Right renal cortex interstitium (tissue), 3 donors: ENCODE data around the gene CHRM4. TPM values are rescaled to one million over a fixed set of nuclear protein-coding genes. Genes with fewer than 3 reads are reported as not detected.
"Not testable (repeated sequence)": the region's sequence is repeated elsewhere in the genome, so short reads cannot be mapped to it uniquely, and the experiment has no call there.

Source experiments
- DNase-seq, 3 donors: peaks; one replicate each; pipeline ENCODE4 v3.0.0-alpha.2; 2013; ENCODE audit warnings: low read depth in 3 of 3, low spot score in 2 of 3
- polyA plus RNA-seq, 3 donors: library from polyadenylated mRNA; unstranded; fragments of 120-200 nt; gene quantifications; one replicate each; pipeline ENCODE4 v1.2.1, GENCODE V29; 2013; ENCODE audit not compliant: insufficient read length in 3 of 3

CHRM4 gene
- polyA plus RNA-seq, 3 donors = 0.08 to 0.21 (median 0.14) TPM

DNA sequence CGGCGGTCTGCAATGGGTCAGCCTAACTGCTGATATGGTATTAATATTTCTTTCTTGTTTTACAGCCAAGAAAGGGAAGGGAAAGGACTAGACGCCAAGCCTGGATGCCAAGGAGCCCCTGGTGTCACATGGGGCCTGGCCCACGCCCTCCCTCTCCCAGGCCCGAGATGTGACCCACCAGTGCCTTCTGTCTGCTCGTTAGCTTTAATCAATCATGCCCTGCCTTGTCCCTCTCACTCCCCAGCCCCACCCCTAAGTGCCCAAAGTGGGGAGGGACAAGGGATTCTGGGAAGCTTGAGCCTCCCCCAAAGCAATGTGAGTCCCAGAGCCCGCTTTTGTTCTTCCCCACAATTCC, 8.2 kb downstream of the CHRM4 start:
- DNase-seq = no peak

DNA sequence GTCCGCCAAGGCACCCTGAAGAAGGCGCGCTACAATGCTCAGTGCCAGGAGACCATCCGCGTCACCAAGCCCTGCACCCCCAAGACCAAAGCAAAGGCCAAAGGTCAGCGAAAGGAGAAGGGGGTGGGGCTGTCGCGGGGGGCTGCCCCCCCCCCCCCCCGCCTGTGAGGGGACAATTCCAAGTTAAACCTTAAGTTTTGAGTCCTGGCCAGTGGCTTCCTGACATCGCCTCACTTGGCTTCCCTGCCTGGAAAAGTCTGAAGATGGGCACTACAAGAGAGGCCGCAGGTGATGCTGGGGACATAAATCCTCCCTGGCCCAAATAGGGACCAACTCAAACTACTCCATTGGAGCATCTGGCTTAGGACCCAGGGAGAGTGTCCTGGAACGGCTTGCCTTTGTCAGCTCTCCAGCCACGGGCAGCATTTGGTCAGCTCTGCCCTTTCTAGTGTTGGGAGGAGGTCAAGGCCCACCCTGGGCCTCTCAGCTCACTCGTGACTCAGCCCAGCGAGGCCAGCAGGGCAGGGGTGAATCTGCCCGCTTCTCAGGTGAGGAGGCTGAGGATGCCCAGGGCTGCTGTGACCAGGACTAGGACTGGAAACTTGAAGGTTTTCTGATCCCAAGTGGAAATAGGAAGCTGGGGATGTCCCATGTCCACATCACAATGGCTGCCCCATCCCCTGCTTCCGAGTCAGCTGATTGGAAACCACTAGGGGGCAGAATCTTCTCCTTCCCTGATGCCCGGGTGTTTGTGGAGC, 8.8 kb downstream of the CHRM4 start:
- no peak for DNase-seq

DNA sequence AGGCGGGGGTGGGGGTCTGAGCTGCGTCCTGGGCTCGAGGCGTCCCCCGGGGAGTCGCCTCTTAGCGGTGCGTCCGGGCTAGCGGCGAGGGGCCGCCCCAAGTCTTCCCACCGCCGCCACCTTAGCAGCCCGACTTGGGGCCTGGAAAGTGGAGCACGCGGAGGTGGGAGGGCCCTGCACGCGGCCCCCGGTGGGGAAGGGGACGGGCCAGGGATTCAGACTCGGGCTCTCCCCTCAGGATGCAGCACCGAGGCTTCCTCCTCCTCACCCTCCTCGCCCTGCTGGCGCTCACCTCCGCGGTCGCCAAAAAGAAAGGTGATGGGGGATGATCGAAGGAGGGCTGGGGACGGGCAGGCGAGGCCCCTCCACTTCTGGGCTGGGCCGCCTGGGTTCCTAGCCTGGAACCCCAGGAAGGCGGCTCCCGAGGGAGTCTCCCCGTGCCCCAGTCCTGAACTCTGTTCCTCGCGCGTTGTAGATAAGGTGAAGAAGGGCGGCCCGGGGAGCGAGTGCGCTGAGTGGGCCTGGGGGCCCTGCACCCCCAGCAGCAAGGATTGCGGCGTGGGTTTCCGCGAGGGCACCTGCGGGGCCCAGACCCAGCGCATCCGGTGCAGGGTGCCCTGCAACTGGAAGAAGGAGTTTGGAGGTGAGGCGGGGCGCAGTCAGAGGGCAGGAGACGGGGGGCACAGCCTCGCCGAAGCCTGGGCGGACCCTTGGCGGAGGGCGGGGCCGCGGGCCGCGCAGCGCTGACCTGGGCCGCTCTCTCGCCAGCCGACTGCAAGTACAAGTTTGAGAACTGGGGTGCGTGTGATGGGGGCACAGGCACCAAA, 9.5 kb downstream of the CHRM4 start:
- no peak for DNase-seq

DNA sequence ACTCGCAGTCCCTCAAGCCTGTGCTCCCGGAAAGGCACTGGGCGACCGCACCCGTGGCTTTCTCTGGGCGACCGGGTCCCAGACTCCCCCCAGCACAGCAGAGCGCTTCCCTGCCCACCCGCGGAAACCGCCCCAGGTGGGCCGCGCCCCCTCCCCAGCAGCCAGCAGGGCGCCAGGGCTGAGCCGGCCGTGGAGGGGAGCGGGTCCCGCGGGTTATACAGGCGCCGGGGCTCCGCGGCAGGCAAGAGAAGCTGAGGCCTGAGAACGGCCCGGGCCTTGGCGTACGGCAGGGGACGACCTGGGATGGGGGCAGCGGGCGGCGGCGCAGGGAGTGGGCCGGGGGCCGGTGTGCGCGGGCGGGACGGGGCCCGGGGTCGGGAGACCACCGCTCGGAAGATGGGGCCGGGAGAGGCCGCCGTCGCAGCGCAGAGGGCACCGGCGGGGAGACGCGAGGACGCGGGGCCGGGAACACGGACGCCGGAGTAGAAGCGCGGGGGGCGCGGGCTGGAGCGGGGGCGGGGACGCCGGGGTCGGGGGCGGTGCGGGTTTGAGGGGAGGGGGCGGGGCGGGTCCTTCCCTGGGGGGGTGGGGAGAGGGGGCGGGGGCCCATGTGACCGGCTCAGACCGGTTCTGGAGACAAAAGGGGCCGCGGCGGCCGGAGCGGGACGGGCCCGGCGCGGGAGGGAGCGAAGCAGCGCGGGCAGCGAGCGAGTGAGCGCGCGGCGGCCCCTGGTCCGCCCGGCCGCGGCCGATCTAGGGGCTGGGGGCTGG, 10.3 kb downstream of the CHRM4 start, which contains the start of gene MDK:
TSS of gene MDK (plus strand) at position 622 of the 771 bp plus-strand sequence. CDS start 389 bp downstream, outside the sequence.
- DNase-seq = no peak

DNA sequence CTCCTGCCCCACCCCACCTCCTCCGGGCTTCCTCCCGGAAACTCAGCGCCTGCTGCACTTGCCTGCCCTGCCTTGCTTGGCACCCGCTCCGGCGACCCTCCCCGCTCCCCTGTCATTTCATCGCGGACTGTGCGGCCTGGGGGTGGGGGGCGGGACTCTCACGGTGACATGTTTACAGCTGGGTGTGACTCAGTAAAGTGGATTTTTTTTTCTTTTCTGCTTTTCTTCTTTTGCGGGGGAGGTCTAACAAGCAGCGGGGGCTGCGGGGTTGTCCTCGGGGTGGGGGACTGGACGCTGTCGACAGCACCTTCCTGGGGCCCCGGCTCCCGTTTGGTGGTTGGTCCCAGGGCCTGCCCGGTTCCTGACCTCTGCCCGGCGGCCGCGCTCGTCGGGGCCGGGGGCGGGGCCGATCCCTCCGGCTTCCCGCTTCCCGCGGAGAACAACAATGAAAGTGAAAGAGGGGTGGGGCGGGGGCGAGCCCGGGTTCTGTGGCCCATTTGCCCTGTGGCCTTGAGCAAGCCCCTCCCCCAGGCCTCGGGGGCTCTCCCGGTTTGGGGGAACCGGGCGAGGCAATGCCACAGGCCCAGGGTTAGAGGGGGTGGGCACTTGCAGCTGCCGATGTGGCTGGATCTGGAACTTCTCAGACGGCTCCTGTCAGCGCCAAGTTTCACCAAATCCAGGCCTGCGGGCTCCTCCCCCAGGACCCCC, 11.1 kb downstream of the CHRM4 start:
- DNase-seq = no peak

DNA sequence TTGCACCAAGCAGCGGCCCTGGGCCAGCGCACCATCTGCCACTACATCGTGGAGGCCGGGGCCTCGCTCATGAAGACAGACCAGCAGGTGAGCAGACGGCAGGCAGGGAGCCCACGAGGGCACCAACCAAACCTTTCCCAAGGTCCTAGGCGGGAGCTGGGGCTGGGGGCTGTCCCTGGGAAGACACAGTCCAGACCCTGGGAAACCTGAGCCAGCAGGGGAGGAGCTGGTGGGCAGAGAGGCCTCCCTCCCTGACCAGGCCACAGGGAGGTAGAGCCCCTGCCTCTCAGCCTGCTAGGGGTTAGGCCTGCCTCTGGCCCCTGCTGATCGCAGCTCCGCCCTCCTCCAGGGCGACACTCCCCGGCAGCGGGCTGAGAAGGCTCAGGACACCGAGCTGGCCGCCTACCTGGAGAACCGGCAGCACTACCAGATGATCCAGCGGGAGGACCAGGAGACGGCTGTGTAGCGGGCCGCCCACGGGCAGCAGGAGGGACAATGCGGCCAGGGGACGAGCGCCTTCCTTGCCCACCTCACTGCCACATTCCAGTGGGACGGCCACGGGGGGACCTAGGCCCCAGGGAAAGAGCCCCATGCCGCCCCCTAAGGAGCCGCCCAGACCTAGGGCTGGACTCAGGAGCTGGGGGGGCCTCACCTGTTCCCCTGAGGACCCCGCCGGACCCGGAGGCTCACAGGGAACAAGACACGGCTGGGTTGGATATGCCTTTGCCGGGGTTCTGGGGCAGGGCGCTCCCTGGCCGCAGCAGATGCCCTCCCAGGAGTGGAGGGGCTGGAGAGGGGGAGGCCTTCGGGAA, 11.9 kb downstream of the CHRM4 start:
- peak in 1 of 3 donors; percentile 78 for DNase-seq

DNA sequence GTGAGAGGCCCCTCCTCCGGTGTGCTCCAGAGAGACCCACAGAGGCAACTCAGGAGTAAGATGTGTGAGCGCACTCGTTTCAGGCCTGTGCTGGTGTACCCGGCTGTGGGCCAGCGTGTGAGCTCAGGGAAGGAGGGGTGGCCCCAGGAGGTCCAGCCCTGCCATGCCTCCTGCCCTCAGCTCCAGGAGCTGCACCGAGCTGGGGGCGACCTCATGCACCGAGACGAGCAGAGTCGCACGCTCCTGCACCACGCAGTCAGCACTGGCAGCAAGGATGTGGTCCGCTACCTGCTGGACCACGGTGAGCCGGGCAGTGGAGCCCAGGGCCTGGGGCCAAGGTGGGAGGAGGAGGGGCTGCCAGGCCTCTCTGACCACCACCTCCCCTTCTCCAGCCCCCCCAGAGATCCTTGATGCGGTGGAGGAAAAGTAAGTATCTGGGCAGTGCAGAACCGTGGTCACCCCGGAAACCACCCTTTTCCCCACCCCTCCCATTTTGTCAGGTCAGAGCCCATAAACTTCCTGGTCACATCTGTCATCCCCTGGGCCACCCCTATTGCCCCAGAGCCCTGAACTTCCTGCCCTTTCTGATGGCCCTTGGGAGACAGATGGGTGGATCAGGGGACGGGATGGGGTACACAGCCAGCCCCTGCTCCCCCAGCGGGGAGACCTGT, 12.6 kb downstream of the CHRM4 start:
- DNase-seq = no peak

DNA sequence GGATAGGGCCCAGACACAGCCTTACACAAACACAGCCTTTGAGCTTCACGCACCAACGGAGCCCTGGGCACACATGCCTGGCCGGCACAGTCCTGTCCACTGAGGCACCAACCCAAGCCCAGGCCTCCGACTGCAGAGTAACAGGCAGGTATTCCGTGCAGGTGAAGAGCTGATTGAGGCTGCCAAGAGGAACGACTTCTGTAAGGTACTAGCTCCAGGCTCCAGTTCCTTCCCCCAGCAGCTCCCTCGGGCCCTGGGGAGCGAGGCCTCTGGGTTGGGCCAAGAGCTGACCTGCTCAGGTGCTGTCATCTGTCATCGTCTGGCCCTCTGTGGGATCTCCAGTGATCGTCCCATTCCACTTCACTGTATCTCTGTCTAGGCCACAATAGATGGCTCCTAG, 13.3 kb downstream of the CHRM4 start:
- no peak for DNase-seq

DNA sequence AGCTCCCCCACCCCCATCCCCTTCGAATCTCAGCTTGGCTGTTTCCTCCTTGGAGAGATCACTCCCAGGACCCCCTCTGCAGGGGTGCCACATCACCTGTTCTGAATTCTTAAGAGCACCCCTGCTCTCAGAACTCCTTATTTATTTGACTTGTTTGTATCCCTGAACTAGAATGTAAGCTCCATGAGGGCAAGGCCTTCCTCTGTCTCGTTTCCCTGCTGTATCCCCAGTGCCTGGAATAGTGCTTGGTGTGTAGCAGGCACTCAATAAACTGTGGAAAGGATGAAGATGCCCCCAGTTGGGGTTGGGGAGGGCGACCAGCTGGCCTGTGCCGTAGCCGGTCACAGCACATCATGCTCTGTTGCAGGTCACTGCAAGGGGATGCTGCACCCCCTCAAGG, 13.7 kb downstream of the CHRM4 start:
- DNase-seq = no peak

DNA sequence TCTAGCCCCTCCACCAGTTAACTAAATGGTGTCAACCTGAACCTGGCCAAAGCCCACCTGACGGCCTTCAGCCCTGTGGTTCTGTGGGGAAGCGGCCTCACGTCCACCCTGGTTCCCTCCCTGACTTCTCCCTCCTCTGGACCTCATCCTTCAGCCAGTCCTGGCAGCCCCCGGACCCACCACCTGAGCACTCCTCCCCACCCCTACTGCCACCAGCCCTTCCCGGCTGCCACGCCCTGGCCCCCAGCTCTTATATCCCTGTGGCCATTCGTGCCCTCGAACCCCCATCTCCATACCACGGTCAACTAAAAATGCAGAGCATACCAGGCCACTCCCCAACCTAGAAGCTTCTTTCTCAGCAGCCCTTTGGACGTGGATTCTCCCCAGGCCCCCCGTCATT, 14.3 kb downstream of the CHRM4 start:
- no peak for DNase-seq

DNA sequence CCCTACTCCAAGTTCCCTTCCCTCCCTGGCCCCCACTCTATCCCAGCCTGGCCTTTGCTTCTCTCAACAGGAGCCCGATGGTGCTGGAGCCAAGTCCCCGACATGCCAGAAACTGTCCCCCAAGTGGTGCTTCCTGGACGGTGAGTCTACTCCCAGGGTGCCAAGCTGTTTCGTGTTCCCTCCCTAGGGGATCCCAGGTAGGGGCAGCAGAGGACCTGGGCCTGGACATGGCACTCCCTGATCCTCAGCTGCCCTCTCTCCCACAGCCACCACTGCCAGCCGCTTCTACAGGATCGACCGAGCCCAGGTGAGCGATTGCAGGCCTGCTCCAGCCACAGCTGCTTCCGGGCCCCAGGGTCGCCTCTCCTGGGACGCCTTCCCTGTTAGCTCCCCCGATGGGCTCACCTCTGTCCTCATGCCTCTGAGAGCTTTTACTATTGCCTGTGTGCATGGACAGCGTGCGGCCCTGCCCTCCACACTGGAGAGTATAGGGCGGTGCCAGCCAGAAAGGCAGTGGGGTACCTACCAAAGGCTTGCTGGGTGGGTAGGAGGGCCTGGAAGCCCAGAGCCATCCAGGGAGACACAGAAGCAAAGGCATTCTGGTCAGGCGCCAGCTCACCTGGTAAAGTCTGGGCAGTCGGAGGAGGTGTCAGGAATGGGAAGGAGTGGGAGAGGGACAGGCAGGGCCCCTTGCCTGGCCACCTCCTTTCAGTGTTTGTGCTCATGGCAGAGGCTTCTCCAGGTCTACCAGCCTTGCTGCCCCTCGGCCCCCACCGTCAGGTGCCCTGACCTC, 15.1 kb downstream of the CHRM4 start:
- DNase-seq = no peak

DNA sequence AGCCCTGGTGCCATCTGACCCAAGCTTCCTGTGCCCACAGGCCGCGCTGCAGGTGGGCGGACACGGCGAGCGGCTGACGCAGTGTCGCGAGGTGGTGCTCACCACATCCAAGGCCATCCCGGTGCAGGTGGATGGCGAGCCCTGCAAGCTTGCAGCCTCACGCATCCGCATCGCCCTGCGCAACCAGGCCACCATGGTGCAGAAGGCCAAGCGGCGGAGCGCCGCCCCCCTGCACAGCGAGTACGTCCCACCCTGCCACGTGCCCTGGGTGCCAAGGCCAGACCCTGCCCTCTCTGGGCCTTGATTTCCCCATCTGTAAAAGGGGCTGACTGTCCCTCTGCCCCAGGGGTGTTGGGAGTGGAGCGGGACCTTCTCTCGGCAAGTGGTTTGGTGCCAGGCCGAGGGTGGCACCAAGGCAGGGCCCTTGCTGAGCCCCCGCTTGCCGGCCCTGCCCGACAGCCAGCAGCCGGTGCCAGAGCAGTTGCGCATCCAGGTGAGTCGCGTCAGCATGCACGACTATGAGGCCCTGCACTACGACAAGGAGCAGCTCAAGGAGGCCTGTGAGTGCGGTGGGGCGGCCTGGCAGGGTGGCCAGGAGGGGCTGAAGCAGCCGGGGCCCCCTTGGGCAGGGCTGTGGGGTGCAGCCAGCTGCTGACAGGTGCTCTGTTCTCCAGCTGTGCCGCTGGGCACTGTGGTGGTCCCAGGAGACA, 16.0 kb downstream of the CHRM4 start:
- DNase-seq = no peak

DNA sequence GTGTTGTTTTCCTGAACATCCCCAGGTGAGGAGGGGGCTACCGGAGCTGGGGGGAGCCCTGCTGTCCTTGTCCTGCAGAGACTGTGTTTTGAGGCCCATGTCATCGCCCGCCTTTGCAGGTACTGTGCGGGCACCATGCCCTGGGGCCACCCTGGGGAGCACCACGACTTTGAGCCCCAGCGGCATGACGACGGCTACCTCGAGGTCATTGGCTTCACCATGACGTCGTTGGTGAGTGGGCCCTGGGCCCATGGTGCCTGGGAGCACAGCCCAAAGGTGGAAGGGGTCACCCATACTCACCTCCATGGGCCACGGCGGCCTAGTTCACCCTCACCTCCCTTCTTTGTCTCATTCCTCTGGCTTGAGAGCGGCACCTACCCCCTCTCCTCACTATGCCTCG, 16.8 kb downstream of the CHRM4 start:
- no peak for DNase-seq

DNA sequence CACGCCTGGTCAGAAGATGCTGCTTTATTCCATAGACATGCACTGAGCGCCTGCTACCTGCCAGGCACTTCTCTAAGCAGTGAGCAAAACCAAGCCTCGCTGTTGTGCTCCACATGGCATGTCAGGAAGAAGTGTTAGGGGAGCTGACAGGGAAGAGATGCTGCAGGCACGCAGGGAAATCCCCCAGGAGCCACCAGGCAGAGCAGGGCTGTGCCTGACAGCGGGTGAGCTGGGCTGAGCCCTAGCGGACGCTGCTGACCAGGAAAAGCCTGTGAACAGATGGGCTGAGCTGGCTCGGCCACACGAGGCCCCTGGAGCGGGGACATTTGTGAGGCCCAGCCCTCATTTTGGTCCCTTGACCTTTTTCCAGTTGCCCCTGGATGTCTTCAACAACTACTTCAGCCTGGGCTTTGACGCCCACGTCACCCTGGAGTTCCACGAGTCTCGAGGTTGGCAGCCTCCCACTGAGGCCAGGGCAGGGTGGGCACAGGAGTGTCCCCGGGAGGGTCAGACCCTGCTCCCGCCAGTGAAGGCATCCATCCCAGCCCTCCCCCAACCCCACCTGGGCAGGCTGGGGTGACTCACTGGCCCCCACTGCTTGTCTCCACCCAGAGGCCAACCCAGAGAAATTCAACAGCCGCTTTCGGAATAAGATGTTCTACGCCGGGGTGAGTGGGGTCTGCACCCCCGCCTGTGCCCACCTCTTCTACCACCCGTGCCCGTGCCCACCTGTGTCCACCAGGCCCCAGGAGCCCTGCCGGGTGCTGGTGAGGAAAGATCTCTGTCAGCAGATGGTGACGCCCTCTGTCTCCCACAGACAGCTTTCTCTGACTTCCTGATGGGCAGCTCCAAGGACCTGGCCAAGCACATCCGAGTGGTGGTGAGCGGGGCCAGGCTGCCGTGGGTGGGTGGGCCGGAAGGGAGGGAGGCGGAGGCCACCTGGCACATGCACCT, 17.5 kb downstream of the CHRM4 start:
- DNase-seq = no peak

DNA sequence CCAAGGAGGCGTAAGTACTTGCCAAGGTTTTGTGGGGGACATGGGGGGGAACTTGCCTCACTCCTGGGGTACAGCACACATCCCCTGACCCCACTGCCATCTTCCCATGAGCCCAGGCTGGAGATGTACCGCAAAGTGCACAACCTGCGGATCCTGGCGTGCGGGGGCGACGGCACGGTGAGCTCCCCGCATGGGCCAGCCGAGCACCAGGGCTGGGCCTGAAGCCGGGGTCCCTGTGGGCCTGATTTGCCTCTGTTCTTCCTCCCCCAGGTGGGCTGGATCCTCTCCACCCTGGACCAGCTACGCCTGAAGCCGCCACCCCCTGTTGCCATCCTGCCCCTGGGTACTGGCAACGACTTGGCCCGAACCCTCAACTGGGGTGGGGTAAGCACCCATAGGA, 19.1 kb downstream of the CHRM4 start:
- not testable (repeated sequence) for DNase-seq

DNA sequence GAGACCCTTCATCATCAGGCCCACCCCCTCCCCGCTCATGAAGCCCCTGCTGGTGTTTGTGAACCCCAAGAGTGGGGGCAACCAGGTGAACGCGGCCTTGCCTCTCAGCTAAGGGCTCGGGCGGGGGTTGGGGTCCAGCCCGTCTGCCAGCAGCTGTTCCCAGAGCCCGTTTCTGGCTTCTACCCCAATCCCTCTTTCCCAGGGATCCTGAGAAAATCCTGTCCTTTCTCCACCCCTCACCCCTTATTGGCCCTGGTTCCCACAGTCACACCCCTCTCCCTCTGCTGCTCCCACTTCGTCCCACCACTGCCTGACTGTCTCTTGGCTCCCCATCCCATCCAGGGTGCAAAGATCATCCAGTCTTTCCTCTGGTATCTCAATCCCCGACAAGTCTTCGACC, 19.5 kb downstream of the CHRM4 start:
- no peak for DNase-seq

DNA sequence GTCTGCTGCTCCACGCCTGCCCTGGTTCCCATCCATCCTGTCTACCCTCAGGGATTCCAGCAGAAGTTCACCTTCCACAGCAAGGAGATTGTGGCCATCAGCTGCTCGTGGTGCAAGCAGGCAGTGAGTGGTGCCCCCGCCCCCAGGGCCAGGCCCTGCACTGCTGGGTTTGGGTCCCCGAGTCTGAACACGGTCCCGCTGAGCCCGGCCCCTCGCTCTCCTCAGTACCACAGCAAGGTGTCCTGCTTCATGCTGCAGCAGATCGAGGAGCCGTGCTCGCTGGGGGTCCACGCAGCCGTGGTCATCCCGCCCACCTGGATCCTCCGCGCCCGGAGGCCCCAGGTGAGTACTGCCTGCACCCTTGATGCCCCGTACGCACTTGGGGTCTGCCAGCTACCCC, 20.3 kb downstream of the CHRM4 start:
- not testable (repeated sequence) for DNase-seq
